Epithelial cell of proximal tubule (primary cell): ENCODE measurements around the gene NOTO. TPM values are rescaled to one million over a fixed set of nuclear protein-coding genes. Genes with fewer than 3 reads are reported as not detected.

ENCODE experiments used
- DNase-seq: peaks from one replicate; pipeline ENCODE4 v3.0.0-alpha.2; 2011; ENCODE audit warnings: low read depth
- H3K4me3 ChIP-seq: 2 replicates; pipeline ENCODE4 v1.5.1; 2011; ENCODE audit warnings: low read depth, mild to moderate bottlenecking, low read length
- CTCF ChIP-seq: conservative IDR thresholded peaks from 2 replicates; pipeline ENCODE4 v1.5.1; 2012; ENCODE audit warnings: low read depth, mild to moderate bottlenecking, low read length
- total RNA-seq: library from RNA; depleted of rRNA; stranded (reverse); fragments of >200 nt; gene quantifications from 2 replicates; pipeline ENCODE4 v1.2.3, GENCODE V29; 2015

NOTO gene
- total RNA-seq, 1 donor from 2014 or later = not detected

DNA sequence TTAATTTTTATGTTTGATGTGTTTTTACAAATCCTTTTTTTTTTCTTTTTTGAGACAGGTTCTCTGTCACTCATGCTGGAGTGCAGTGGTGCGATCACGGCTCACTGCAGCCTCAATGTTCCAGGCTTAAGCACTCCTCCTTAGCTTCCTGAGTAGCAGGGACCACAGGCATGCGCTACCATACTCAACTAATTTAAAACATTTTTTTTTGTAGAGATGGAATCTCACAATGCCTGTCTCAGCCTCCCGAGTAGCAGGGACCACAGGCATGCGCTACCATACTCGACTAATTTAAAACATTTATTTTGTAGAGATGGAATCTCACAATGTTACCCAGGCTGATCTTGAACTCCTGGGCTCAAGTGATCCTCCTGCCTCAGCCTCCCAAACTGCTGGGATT lies 3.2 kb downstream of the NOTO start:
- H3K4me3 ChIP-seq = no peak overlapping the region
- DNase-seq = no peak
- no peak for TF ChIP-seq CTCF

GRCh38 chr2:73208258-73208657 lies 5.9 kb downstream of the NOTO start:
- DNase-seq = no peak
- no peak for TF ChIP-seq CTCF
- no peak overlapping the region for H3K4me3 ChIP-seq

DNA sequence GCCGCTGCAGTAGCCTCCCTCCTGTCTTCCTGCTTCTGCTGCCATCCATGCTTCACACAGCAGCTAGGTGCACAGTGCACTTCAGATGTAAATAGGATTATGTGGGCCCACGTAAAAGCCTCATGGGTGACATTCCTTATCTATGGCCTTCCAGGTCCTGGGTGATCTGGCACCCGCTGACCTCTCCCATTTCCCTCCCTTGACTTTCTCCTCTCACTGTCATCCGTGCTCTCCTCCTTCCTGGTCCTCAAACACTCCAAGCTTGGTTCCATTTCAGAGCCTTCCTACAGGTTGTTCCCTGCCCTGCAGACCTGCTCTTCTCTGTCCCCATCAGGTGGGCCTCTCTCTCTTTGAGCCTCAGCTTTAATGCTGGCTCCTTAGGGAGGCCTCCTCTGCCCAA lies 7.6 kb downstream of the NOTO start:
- no peak for TF ChIP-seq CTCF
- no peak overlapping the region for H3K4me3 ChIP-seq
- no peak for DNase-seq

GRCh38 chr2:73210696-73211095 lies 8.3 kb downstream of the NOTO start:
- no peak for TF ChIP-seq CTCF
- H3K4me3 ChIP-seq = no peak overlapping the region
- DNase-seq = no peak

DNA sequence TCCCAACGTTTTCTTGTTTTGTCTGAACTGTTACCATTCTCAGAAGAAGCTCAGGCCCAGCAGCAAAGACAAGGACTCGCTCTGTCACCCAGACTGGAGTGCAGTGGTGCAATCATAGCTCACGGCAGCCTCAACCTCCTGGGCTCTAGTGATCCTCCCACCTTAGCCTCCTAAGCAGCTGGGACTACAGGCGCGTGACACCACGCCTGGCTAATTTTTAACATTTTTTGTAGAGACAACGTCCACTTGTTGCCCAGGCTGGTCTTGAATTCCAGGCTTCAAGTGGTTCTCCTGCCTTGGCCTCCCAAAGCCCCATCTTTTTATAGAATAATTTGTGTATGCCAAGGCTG lies 9.7 kb downstream of the NOTO start:
- H3K4me3 ChIP-seq = no peak overlapping the region
- no peak for DNase-seq
- no peak for TF ChIP-seq CTCF

DNA sequence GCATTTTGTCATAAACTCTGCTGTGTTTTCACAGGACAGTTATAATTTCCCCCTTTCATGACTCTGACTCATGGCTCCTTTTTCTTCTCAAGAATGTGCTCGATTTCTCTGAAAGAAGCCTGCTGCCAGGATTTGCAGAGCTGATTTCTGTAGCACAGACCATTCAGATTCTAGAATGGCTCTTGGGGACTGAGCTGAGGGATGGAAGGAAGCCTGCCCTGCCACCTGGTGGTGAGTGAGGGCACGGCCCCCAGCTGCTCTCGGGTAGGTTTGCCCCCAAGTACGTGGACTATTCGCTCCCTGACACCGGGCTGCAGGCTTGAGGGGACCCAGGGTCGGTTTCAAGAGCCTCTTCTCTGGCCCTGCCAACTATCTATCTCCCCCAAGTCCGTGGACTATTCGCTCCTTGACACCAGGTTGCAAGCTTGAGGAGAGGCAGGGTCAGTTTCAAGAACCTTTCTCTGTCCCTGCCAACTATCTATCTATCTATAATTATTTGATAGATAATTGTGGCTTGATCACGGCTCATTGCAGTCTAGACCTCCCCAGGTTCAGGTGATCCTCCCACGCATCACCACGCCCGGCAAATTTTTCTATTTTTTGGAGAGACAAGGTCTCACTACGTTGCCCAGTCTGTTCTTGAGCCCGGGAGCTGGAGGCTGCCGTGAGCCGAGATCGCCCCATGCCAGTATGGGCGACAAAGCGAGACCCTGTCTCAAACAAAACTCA lies 10.2 kb downstream of the NOTO start:
- no peak for DNase-seq
- TF ChIP-seq CTCF = peak; percentile 97
- H3K4me3 ChIP-seq = no peak overlapping the region
